BLaER1 (cell line): ENCODE data around the gene RNF181.
"Not testable (repeated sequence)": the region's sequence is repeated elsewhere in the genome, so short reads cannot be mapped to it uniquely, and the experiment has no call there.

ENCODE experiments used
- H3K27ac ChIP-seq: shearing (Covaris generic); formaldehyde crosslinking; 2 replicates; pipeline ENCODE4 v1.8.1; 2022
- H3K27me3 ChIP-seq: shearing (Covaris generic); formaldehyde crosslinking; 2 replicates; pipeline ENCODE4 v1.8.1; 2022
- H3K36me3 ChIP-seq: shearing (Covaris generic); formaldehyde crosslinking; 2 replicates; pipeline ENCODE4 v1.8.1; 2022
- H3K4me1 ChIP-seq: shearing (Covaris generic); formaldehyde crosslinking; 2 replicates; pipeline ENCODE4 v1.8.1; 2022
- H3K4me2 ChIP-seq: shearing (Covaris generic); formaldehyde crosslinking; 2 replicates; pipeline ENCODE4 v1.8.1; 2022
- H3K4me3 ChIP-seq: shearing (Covaris generic); formaldehyde crosslinking; 2 replicates; pipeline ENCODE4 v1.8.1; 2022
- H3K9ac ChIP-seq: shearing (Covaris generic); formaldehyde crosslinking; 2 replicates; pipeline ENCODE4 v1.8.1; 2022
- H3K9me3 ChIP-seq: shearing (Covaris generic); formaldehyde crosslinking; 2 replicates; pipeline ENCODE4 v1.8.1; 2022
- H4K20me1 ChIP-seq: shearing (Covaris generic); formaldehyde crosslinking; 2 replicates; pipeline ENCODE4 v1.8.1; 2022
- Cebpa-rat ChIP-seq: shearing (Covaris generic); IDR thresholded peaks from 2 replicates; pipeline ENCODE4 v1.8.1; 2022

RNF181 gene

DNA sequence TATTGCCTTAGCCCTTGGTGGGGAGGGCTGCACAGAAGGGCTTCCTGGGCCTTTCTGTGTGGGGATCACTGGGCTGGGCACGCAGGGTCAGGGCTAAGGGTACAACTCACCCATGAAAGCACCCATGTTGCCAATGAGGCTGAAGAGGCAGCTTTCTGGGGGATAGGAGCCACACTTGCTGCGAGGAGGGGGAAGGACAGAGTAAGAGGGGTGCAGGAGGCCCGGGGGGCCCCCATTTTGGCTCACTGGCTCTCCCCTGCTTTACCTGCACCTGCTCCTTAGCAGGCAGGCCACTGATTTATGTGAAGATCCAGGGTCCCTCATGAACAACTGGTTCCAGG lies 4.7 kb downstream of the RNF181 start:
- no peak overlapping the region for H3K4me2 ChIP-seq
- H3K4me1 ChIP-seq, result peaks cover 44% of the 10 kb centered on the region
- peaks cover 45% of the 10 kb centered on the region; the same call in 1 of the 2 replicates for H4K20me1 ChIP-seq
- no peak overlapping the region for H3K9ac ChIP-seq
- H3K27me3 ChIP-seq, result no peaks in the 10 kb centered on the region
- TF ChIP-seq Cebpa-rat, result no peak
- H3K4me3 ChIP-seq, result no peak overlapping the region
- H3K9me3 ChIP-seq, result no peaks in the 10 kb centered on the region
- H3K36me3 ChIP-seq, result peaks cover 44% of the 10 kb centered on the region
- no peak overlapping the region for H3K27ac ChIP-seq

DNA sequence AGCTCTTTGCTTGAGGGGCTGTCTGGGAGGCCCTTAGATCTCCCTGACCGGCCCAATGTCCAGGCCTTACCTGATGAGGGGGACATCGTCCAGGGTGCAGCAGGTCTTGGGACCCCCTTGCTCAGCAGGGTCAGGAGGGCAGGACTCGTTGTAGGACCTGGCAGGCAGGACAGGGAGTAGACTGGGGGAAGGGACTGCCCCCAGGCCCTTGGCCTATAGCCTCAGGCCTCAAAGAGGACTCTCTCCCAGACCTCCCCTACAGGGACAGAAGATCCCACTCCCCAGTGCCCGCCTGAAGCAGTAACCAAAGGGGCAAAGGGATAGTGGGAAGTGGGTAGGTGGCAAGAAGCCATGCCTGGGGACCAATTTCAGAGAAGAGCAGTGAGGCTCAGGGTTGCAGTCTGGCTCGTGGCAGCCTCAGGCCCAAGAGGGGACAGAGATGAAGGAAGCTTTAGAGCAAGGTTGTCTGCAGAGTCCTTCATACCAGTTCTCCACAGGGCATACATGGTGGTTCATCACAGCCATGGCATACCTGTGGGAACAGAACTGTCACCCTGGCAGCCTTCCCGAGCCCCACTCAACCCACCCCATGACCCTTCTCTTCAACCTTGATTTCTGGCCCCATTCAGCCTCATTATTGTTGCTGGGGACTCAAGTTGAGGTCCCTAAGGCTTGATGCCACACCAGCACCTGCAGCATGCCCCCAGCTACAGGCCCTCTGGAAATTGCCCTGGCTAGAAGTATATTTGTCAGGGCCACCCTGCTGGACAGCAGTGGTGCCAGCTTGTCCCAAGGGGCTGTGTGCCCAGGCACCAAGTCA lies 5.6 kb downstream of the RNF181 start:
- Histone ChIP-seq H3K9ac (0 out of 2 replicates have a peak overlapping the region, but pooled peaks have one; percentile 82), H3K4me2 (peak overlapping the region; percentile 97), H3K27me3 (no peaks in the 10 kb centered on the region), H3K4me3 (peak overlapping the region; percentile 81), H3K4me1 (peaks cover 42% of the 10 kb centered on the region), H4K20me1 (peaks cover 50% of the 10 kb centered on the region; the same call in 1 of the 2 replicates), H3K27ac (no peak overlapping the region), H3K36me3 (peaks cover 44% of the 10 kb centered on the region), H3K9me3 (no peaks in the 10 kb centered on the region)
- no peak for TF ChIP-seq Cebpa-rat

DNA sequence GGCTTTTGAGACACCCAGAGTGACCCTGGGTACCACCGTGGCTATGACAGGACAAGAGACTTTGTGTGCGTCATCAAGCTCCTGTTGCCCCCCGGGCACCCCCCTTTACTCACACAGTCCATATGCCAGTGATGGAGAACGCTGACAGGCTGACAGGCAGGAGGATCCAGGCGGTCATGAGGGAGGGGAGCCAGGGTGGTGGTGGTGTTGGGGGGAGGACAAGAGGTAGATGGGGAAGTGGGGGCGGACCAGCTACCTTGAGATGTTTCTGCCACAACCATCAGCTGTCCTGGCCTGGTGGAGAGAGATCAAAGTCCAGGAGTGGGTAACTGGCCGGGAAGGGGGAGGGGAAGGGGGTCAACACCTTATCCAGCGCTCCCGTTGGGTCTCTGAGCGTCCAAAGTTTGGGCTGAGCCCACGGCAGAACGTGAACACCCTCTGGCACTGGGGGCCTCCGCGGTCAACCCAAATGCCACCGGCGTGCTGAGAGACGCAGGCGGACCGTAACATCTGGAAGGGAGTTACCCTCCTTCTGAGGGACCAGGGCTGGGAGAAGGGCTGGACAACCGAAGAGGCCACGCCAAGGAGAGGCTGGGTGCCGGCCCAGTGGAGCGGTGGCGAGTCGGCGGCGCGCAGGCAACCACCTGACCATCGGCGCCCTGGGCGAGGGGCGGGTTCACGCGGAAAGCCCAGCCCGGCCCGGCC lies 6.4 kb downstream of the RNF181 start:
- H3K4me1 ChIP-seq, result peaks cover 34% of the 10 kb centered on the region
- H3K27me3 ChIP-seq, result no peaks in the 10 kb centered on the region
- peaks cover 47% of the 10 kb centered on the region for H3K36me3 ChIP-seq
- no peak for TF ChIP-seq Cebpa-rat
- H3K4me2 ChIP-seq, result peak overlapping the region; percentile 97
- H3K9ac ChIP-seq, result peak overlapping the region; percentile 82; the same call in 1 of the 2 replicates
- H3K9me3 ChIP-seq, result no peaks in the 10 kb centered on the region
- H4K20me1 ChIP-seq, result peaks cover 48% of the 10 kb centered on the region; the same call in 1 of the 2 replicates
- peak overlapping the region; percentile 81 for H3K4me3 ChIP-seq
- H3K27ac ChIP-seq, result peak overlapping the region; percentile 71

DNA sequence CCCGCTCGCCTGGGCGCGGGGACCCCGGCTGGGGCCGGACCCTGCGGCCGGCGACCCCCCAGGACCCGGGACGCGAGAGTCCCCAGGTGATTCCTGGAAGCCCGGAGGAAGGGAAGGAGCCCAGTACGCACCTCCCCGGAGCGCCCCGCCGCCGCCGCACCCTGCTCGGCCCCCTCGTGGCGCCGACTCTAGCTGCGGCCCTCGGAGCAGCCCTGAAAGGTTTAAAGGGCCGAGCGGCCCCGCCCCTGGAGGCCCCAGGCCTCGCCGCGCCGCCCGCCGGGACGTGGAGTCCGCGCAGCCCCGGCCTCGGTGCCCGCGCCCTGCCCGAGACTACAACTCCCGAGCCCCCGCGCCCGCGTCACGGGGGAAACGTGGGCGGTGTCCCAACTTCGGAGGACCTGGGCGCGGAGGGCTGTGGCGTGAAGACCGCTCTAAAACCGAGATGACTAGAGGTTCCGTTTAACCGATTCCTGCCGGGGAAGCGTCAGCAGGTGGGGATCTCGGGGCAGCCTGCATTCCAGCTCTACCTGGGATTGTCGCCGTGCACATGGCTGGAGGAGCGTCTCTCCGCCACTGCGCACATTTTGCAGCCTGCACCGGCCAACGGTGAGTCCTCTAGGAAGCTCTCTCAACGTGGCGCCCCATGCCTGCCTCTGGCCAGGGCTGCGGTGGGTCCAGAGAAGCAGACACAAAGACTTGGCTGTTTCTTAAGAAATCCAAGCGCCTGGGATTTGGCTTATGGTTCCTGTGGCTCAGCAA lies 7.1 kb downstream of the RNF181 start, which contains the start of gene TMEM150A:
TMEM150A (minus strand) TSS at position 223 of the 759 bp plus-strand sequence. CDS start 750 bp downstream, outside the sequence.
- Histone ChIP-seq H3K4me3 (peak within 1 kb of the TSS; percentile 81), H3K27ac (peak within 1 kb of the TSS; percentile 71), H3K36me3 (peaks cover 47% of the 10 kb centered on the region), H3K4me2 (peak within 1 kb of the TSS; percentile 97), H3K9me3 (no peaks in the 10 kb centered on the region), H3K9ac (peak within 1 kb of the TSS; percentile 82), H3K27me3 (no peaks in the 10 kb centered on the region), H4K20me1 (peaks cover 49% of the 10 kb centered on the region), H3K4me1 (peaks cover 27% of the 10 kb centered on the region)
- no peak for TF ChIP-seq Cebpa-rat

DNA sequence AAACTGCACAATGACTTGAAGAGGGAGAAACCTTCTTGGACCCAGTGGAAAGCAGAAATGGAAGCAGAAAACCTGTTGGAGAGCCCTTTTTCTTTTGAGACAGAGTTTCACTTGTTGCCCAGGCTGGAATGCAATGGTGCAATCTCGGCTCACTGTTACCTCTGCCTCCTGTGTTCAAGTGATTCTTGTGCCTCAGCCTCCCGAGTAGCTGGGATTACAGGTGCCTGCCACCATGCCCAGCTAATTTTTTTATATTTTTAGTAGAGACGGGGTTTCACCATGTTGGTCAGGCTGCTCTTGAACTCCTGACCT lies 8.5 kb downstream of the RNF181 start:
- not testable (repeated sequence) for H3K4me3 ChIP-seq, H3K9ac ChIP-seq, H3K9me3 ChIP-seq, H3K27me3 ChIP-seq, H3K27ac ChIP-seq
- H3K4me2 ChIP-seq, result peak overlapping the region; percentile 97
- peaks cover 27% of the 10 kb centered on the region for H3K4me1 ChIP-seq
- peaks cover 62% of the 10 kb centered on the region for H4K20me1 ChIP-seq
- peaks cover 48% of the 10 kb centered on the region for H3K36me3 ChIP-seq

DNA sequence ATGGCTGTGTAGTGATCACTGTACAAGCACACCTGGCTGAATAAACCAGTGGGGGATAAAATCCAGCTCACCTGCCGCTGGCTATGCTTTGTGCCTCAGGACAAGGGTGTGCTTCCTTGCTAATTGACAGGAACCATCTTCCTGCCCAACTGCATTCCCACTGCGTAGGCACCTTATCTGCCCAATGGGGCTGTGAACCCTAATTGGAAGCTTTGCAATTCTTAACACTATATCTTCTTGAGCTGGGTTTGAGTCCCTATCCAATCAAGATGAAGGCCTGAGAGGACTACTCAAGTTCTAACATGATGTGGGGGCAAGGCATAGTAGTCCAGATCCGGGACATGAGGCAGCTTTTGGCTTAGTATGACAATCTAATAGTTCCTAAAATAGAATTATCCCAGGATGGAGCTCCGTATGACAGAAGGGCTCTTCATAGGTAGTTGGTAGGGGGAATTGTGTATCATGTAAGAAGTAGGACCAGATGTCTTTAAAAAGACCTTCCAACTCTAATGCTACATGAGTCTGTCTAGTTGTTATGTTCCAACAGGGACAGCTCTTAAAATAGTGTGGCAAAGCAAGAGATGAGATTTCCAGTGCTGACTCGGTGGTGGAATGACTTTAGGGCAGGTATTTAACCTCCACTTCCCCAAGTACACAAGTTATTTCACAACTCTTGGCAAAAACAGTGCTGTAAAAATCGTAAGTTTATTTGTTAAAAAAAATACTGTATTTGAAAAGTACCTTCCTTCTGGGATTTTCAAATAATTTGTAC lies 9.2 kb downstream of the RNF181 start:
- Histone ChIP-seq H4K20me1 (peaks cover 68% of the 10 kb centered on the region), H3K36me3 (peaks cover 48% of the 10 kb centered on the region), H3K4me3 (no peak overlapping the region), H3K27ac (no peak overlapping the region), H3K9me3 (no peaks in the 10 kb centered on the region), H3K27me3 (no peaks in the 10 kb centered on the region), H3K4me1 (peaks cover 27% of the 10 kb centered on the region), H3K9ac (no peak overlapping the region), H3K4me2 (no peak overlapping the region)
- no peak for TF ChIP-seq Cebpa-rat

DNA sequence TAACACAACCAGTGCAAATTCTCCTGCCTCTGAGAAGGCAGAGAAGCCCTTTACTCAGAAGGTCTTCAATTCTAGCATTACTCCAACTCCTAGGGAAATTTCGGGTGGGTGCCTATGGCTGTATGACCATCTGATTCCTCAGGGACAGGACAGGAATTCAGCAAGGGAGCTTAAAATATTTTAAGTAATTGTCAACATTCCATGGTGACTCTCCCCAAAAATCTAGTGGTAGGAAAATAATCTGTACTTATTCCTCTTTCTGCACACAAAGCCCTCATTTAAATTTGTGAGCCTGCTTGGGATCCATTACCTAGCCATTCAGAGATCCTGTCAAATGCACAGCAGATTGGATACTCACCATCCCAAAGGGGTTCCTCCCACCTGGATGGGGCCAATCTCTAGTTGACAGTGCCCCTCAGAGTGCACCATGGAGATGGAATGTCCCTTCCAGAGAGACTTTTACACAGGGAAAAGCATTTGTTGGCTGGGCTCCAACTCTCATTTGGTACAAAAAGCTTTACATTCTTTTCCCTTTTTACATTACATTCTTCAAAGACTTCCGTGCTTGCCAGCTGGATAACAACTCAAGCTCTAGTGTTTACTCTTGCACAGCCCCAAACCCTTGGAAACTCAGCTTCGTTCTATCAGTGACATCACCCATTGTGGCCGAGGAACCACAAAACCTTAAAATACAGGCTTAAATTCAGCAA lies 10.0 kb downstream of the RNF181 start:
- H3K4me3 ChIP-seq, result no peak overlapping the region
- H3K4me2 ChIP-seq, result no peak overlapping the region
- H3K9me3 ChIP-seq, result no peaks in the 10 kb centered on the region
- peaks cover 68% of the 10 kb centered on the region for H4K20me1 ChIP-seq
- H3K9ac ChIP-seq, result no peak overlapping the region; the same call in 1 of the 2 replicates
- no peak overlapping the region for H3K27ac ChIP-seq
- H3K27me3 ChIP-seq, result no peaks in the 10 kb centered on the region
- TF ChIP-seq Cebpa-rat, result no peak
- peaks cover 48% of the 10 kb centered on the region for H3K36me3 ChIP-seq
- H3K4me1 ChIP-seq, result peaks cover 33% of the 10 kb centered on the region

DNA sequence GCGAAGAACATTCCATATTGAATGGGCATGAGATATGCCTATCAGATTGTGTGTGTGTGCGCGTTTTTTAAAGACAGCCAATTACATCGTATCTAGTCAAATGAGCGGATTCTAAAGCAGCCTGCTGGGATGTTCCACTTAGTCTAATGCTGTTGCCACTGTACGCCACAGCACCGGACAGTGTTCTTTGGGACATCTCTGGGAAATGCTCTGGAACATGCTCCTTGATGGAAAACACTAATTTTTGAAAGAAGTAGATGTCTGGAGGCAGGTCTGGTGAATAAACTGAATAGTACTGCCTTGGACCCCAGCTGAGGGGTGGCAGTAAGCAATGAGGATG lies 10.5 kb downstream of the RNF181 start:
- H3K27ac ChIP-seq, result no peak overlapping the region
- H3K36me3 ChIP-seq, result peaks cover 44% of the 10 kb centered on the region
- peaks cover 66% of the 10 kb centered on the region for H4K20me1 ChIP-seq
- H3K4me2 ChIP-seq, result no peak overlapping the region
- H3K27me3 ChIP-seq, result no peaks in the 10 kb centered on the region
- H3K9ac ChIP-seq, result no peak overlapping the region
- H3K9me3 ChIP-seq, result no peaks in the 10 kb centered on the region
- peaks cover 39% of the 10 kb centered on the region for H3K4me1 ChIP-seq
- no peak overlapping the region for H3K4me3 ChIP-seq
- no peak for TF ChIP-seq Cebpa-rat
